ENCODE results near the gene ARRB1. TPM values are rescaled to one million over a fixed set of nuclear protein-coding genes. Genes with fewer than 3 reads are reported as not detected.

The ARRB1 gene
- total and polyA plus RNA-seq, 9 of the 15 experiments (the other 6 are each of a cell fraction or from before 2014, with no cell fraction given) = 6.6 to 45.4 (median 28.5) TPM

- TF ChIP-seq DEAF1 (CRISPR knock-in tag; IDR thresholded peaks at IDR 0.05) (no peak), ARID1B (IDR thresholded peaks at IDR 0.05) (no peak), DLX4 (CRISPR knock-in tag; IDR thresholded peaks at IDR 0.05) (no peak), ZNF212 (CRISPR knock-in tag; IDR thresholded peaks at IDR 0.05) (no peak), RBM25 (IDR thresholded peaks at IDR 0.05; ENCODE audit: low read depth, low read length, severe bottlenecking) (no peak), MAZ (CRISPR knock-in tag; conservative IDR thresholded peaks at IDR 0.05 in 1 of 2, IDR thresholded peaks at IDR 0.05 in 1 of 2) (no peak), BACH1 (tag; IDR thresholded peaks at IDR 0.05) (no peak), FOXO4 (CRISPR knock-in tag; IDR thresholded peaks at IDR 0.05) (no peak), RBM22 (IDR thresholded peaks at IDR 0.05; ENCODE audit: low read depth, low read length, poor library complexity, severe bottlenecking) (no peak), HMBOX1 (IDR thresholded peaks at IDR 0.05) (no peak), CEBPG (CRISPR knock-in tag; IDR thresholded peaks at IDR 0.05) (no peak), CEBPG (tag; conservative IDR thresholded peaks at IDR 0.05 in 1 of 2, IDR thresholded peaks at IDR 0.05 in 1 of 2) (no peak), ZZZ3 (IDR thresholded peaks at IDR 0.05) (no peak), ZNF274 (IDR thresholded peaks at IDR 0.05; ENCODE audit: borderline replicate concordance, low read depth, low read length) (no peak), FOXJ2 (tag; IDR thresholded peaks at IDR 0.05) (no peak), DDX20 (tag; IDR thresholded peaks at IDR 0.05; ENCODE audit: low read depth) (no peak), KAT7 (CRISPR knock-in tag; IDR thresholded peaks at IDR 0.05; ENCODE audit: borderline replicate concordance) (no peak), RFX5 (IDR thresholded peaks at IDR 0.05; ENCODE audit: low read depth, low read length) (no peak), NONO (IDR thresholded peaks at IDR 0.05; ENCODE audit: low read depth in 2 of 2, low read length in 1 of 2) (no peak), MYBL2 (IDR thresholded peaks at IDR 0.05; ENCODE audit: low read depth) (no peak), MYBL2 (CRISPR knock-in tag; IDR thresholded peaks at IDR 0.05; ENCODE audit: borderline replicate concordance) (no peak), PURB (CRISPR knock-in tag; IDR thresholded peaks at IDR 0.05; ENCODE audit: low read depth) (no peak), SP1 (CRISPR knock-in tag; IDR thresholded peaks at IDR 0.05) (no peak), ZNF3 (CRISPR knock-in tag; IDR thresholded peaks at IDR 0.05) (no peak)
Observed at GRCh38 chr11:75349521-75350116, 1.8 kb downstream of the ARRB1 start (continued).
